ENCODE results near the gene CHCHD3. TPM values are rescaled to one million over a fixed set of nuclear protein-coding genes. Genes with fewer than 3 reads are reported as not detected.

The CHCHD3 gene
- total RNA-seq, 1 experiment from 2014 or later, result 102 TPM

DNA sequence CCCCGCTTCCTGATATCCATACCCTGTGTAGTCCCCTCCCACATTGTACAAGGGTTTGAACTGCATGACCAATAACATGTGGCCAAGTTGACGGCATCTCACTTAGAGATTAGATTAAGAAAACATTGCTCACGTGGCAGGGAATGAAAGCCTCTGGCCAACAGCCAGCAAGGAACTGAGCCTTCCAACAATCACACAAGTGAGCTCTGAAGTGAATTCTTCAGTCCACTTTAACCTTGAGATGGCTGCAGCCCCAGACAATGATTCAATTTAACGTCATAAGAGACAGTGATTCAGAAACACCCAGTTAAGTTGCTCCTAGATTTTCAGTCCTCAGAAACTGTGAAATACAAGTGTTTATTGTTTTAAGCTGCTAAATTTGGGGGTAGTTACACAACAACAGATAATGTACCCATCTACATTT, 339.7 kb downstream of the CHCHD3 start:
- no peaks in the 10 kb centered on the region for H3K36me3 ChIP-seq (ENCODE audit: control insufficient read depth, insufficient read depth, low read length)
- Mint-ChIP-seq H3K4me3 (ENCODE audit: unreplicated experiment) (no peak overlapping the region), H3K4me1 (ENCODE audit: low read depth, unreplicated experiment) (no peaks in the 10 kb centered on the region), H3K36me3 (ENCODE audit: insufficient read depth, unreplicated experiment) (no peaks in the 10 kb centered on the region), H3K27me3 (ENCODE audit: insufficient read depth, unreplicated experiment) (peaks cover 39% of the 10 kb centered on the region), H3K27ac (ENCODE audit: unreplicated experiment) (no peak overlapping the region), H3K9me3 (ENCODE audit: unreplicated experiment) (peaks cover 35% of the 10 kb centered on the region)
- POLR2A ChIA-PET, result no interaction called here
- CTCF ChIA-PET, result no interaction called here
- peaks cover 21% of the 10 kb centered on the region for H3K9me3 ChIP-seq
- no peak for DNase-seq
- H3K4me1 ChIP-seq, result no peaks in the 10 kb centered on the region
- H3K4me3 ChIP-seq (ENCODE audit: low read depth, low read length), result no peak overlapping the region
- TF ChIP-seq, protein P1, sequence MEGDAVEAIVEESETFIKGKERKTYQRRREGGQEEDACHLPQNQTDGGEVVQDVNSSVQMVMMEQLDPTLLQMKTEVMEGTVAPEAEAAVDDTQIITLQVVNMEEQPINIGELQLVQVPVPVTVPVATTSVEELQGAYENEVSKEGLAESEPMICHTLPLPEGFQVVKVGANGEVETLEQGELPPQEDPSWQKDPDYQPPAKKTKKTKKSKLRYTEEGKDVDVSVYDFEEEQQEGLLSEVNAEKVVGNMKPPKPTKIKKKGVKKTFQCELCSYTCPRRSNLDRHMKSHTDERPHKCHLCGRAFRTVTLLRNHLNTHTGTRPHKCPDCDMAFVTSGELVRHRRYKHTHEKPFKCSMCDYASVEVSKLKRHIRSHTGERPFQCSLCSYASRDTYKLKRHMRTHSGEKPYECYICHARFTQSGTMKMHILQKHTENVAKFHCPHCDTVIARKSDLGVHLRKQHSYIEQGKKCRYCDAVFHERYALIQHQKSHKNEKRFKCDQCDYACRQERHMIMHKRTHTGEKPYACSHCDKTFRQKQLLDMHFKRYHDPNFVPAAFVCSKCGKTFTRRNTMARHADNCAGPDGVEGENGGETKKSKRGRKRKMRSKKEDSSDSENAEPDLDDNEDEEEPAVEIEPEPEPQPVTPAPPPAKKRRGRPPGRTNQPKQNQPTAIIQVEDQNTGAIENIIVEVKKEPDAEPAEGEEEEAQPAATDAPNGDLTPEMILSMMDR (IDR thresholded peaks at IDR 0.05; ENCODE audit: insufficient read depth in 1 of 2, low read depth in 1 of 2, low read length in 1 of 2, severe bottlenecking in 1 of 2, unreplicated experiment in 1 of 2), result no peak
- intact Hi-C loops (cut with micrococcal nuclease; ENCODE audit: unreplicated experiment), result no loop called here
- no peaks in the 10 kb centered on the region for H3K27me3 ChIP-seq (replicated peaks; ENCODE audit: control insufficient read depth, insufficient read depth, low read length)
- BruUV-seq (replicated peaks), result no TSS peak

DNA sequence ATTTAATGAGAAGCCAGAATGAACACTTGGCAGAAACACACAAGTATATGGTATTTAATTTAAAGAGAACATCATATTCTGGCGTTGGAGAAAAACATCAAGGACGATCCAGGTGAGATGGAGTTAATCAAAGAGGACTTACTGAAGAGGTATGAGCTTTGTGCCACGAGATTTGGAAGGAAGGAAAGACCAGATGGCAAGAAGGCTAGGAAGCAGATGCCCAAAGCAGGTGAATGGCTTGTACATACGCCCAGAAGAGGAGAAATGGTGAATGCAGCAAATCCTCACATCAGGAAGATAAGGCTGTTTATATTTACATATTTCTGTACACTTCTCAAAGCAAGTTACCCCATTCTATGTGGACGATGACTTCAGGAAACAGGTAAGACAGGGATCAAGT, 341.7 kb downstream of the CHCHD3 start:
- H3K27me3 ChIP-seq (replicated peaks; ENCODE audit: control insufficient read depth, insufficient read depth, low read length), result no peaks in the 10 kb centered on the region
- H3K36me3 Mint-ChIP-seq (ENCODE audit: insufficient read depth, unreplicated experiment), result no peaks in the 10 kb centered on the region
- no peak overlapping the region for H3K4me3 Mint-ChIP-seq (ENCODE audit: unreplicated experiment)
- no peaks in the 10 kb centered on the region for H3K36me3 ChIP-seq (ENCODE audit: control insufficient read depth, insufficient read depth, low read length)
- CTCF ChIA-PET, result no interaction called here
- no peaks in the 10 kb centered on the region for H3K4me1 Mint-ChIP-seq (ENCODE audit: low read depth, unreplicated experiment)
- no peak overlapping the region for H3K4me3 ChIP-seq (ENCODE audit: low read depth, low read length)
- no peak for DNase-seq
- H3K27ac Mint-ChIP-seq (ENCODE audit: unreplicated experiment), result no peak overlapping the region
- peaks cover 19% of the 10 kb centered on the region for H3K9me3 Mint-ChIP-seq (ENCODE audit: unreplicated experiment)
- H3K27me3 Mint-ChIP-seq (ENCODE audit: insufficient read depth, unreplicated experiment), result peaks cover 40% of the 10 kb centered on the region
- no peaks in the 10 kb centered on the region for H3K4me1 ChIP-seq
- TF ChIP-seq, protein P1 (IDR thresholded peaks at IDR 0.05; ENCODE audit: insufficient read depth in 1 of 2, low read depth in 1 of 2, low read length in 1 of 2, severe bottlenecking in 1 of 2, unreplicated experiment in 1 of 2), result no peak
- peaks cover 21% of the 10 kb centered on the region for H3K9me3 ChIP-seq
- intact Hi-C loops (cut with micrococcal nuclease; ENCODE audit: unreplicated experiment), result no loop called here
- no TSS peak for BruUV-seq (replicated peaks)
- POLR2A ChIA-PET, result no interaction called here

DNA sequence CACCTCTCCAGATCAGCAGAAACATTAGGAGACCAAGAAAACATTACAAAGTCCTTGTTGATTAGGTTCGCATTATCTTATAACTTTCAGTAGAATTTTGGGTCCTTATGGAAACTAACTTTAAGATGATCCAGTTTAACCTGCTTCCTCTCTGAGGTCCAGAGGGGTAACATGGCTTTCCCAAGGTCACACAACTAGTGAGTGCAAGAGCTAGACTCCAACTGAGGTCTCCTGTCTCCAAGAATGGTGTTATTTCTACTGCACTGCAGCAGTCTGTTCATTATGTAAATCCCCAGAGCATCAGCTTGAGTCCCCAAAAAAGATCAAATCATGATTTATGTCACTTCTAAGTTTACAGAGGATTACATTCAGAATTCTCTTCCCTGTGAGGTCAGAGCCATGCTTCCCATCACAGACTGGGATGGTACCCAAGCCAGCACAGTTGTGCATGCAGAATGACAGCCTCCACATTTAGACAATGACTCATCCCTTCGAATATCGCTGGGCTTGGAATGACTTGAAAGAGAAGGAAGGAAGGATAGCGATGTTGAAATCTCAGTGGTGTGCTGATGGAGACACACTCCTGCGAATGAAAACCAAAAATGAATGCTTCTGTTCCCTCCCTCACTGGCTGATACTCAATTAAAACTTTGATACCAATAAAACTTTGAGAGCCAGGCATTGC, 342.5 kb downstream of the CHCHD3 start:
- intact Hi-C loops (cut with micrococcal nuclease; ENCODE audit: unreplicated experiment), result no loop called here
- TF ChIP-seq, protein P1 (IDR thresholded peaks at IDR 0.05; ENCODE audit: insufficient read depth in 1 of 2, low read depth in 1 of 2, low read length in 1 of 2, severe bottlenecking in 1 of 2, unreplicated experiment in 1 of 2), result no peak
- no TSS peak for BruUV-seq (replicated peaks)
- H3K27me3 ChIP-seq (replicated peaks; ENCODE audit: control insufficient read depth, insufficient read depth, low read length), result no peaks in the 10 kb centered on the region
- H3K4me3 ChIP-seq (ENCODE audit: low read depth, low read length), result no peak overlapping the region
- Mint-ChIP-seq H3K27me3 (ENCODE audit: insufficient read depth, unreplicated experiment) (peaks cover 42% of the 10 kb centered on the region), H3K36me3 (ENCODE audit: insufficient read depth, unreplicated experiment) (no peaks in the 10 kb centered on the region), H3K4me1 (ENCODE audit: low read depth, unreplicated experiment) (no peaks in the 10 kb centered on the region), H3K4me3 (ENCODE audit: unreplicated experiment) (no peak overlapping the region), H3K9me3 (ENCODE audit: unreplicated experiment) (peaks cover 19% of the 10 kb centered on the region), H3K27ac (ENCODE audit: unreplicated experiment) (no peak overlapping the region)
- ChIA-PET CTCF (no interaction called here), POLR2A (no interaction called here)
- no peaks in the 10 kb centered on the region for H3K4me1 ChIP-seq
- no peaks in the 10 kb centered on the region for H3K36me3 ChIP-seq (ENCODE audit: control insufficient read depth, insufficient read depth, low read length)
- H3K9me3 ChIP-seq, result peaks cover 13% of the 10 kb centered on the region
- DNase-seq, result no peak
